AG04449 (cell line): ENCODE data around the gene EFCAB14.

Experiments
- CTCF ChIA-PET: fragments of 350-600 bp; formaldehyde crosslinking; extraction: SDS; loops from one replicate; lab custom pipeline; 2021; ENCODE audit warnings: antibody characterized with exemption; lab: Yijun Ruan, JAX
- POLR2A ChIA-PET: fragments of 400-600, 350-600 bp; formaldehyde crosslinking; extraction: SDS; loops from one replicate; lab custom pipeline; 2020; ENCODE audit warnings: antibody characterized with exemption, inconsistent platforms; lab: Yijun Ruan, JAX
- DNase-seq: peaks from one replicate; pipeline ENCODE4 v3.0.0-alpha.2; 2010; ENCODE audit warnings: low read depth, low spot score
- H3K4me3 ChIP-seq: 2 replicates; pipeline ENCODE4 v1.5.1; 2011; ENCODE audit warnings: low read depth, mild to moderate bottlenecking, control low read depth, low read length
- CTCF ChIP-seq: IDR thresholded peaks from one replicate; pipeline ENCODE4 v1.5.1; 2011; ENCODE audit warnings: mild to moderate bottlenecking, moderate library complexity, low read length, control low read depth, inconsistent platforms; ENCODE audit not compliant: insufficient read depth; ENCODE audit errors: missing control alignments

The EFCAB14 gene

GRCh38 chr1:46637444-46638083 lies 81.3 kb downstream of the EFCAB14 start:
- ChIA-PET CTCF (no interaction called here), POLR2A (no interaction called here)
- DNase-seq = no peak
- no peak for TF ChIP-seq CTCF
- H3K4me3 ChIP-seq = no peak overlapping the region

GRCh38 chr1:46635205-46635604 lies 83.7 kb downstream of the EFCAB14 start:
- TF ChIP-seq CTCF = no peak
- no peak for DNase-seq
- CTCF ChIA-PET = interaction anchor here (1.2 to 1.3 kb wide), 3 partner anchors 8 to 90 kb away, joined by 3 to 5 read pairs (median 3); no protein-coding TSS in a partner anchor
- POLR2A ChIA-PET = no interaction called here
- no peak overlapping the region for H3K4me3 ChIP-seq

- ChIA-PET CTCF (interaction anchor here (0.7 to 2.8 kb wide), 5 partner anchors 9 to 94 kb away, joined by 3 to 9 read pairs (median 3); partner anchors contain the start of gene MOB3C), POLR2A (no interaction called here)
Measured at GRCh38 chr1:46630719-46631118, 88.2 kb downstream of the EFCAB14 start.

More at GRCh38 chr1:46630719-46631118, 88.2 kb downstream of the EFCAB14 start:
- no peak overlapping the region for H3K4me3 ChIP-seq
- DNase-seq = no peak
- no peak for TF ChIP-seq CTCF
